ENCODE measurements around the gene PARP15. TPM values are rescaled to one million over a fixed set of nuclear protein-coding genes. Genes with fewer than 3 reads are reported as not detected.

PARP15 gene
- total RNA-seq, 1 donor from 2014 or later, result 2.3 TPM

- no peak for DNase-seq (ENCODE audit: low spot score)
These were observed 4.5 kb upstream of the PARP15 start for GRCh38 chr3:122572940-122573412.

GRCh38 chr3:122576174-122576940, 1.1 kb upstream of the PARP15 start:
- no peak for DNase-seq (ENCODE audit: low spot score)

- no peak for DNase-seq (ENCODE audit: low spot score)
These were observed 755 bp downstream of the PARP15 start for GRCh38 chr3:122578069-122578740.

- no peak for DNase-seq (ENCODE audit: low spot score)
These were observed 3.0 kb downstream of the PARP15 start for GRCh38 chr3:122580470-122580869.

- no peak for DNase-seq (ENCODE audit: low spot score)
These were observed 4.2 kb downstream of the PARP15 start for GRCh38 chr3:122581622-122582021.

GRCh38 chr3:122582390-122582789, 4.9 kb downstream of the PARP15 start:
- DNase-seq (ENCODE audit: low spot score), result no peak

- no peak for DNase-seq (ENCODE audit: low spot score)
These were observed 8.6 kb downstream of the PARP15 start for GRCh38 chr3:122586098-122586497.

- DNase-seq (ENCODE audit: low spot score), result no peak
These were observed 9.5 kb downstream of the PARP15 start for GRCh38 chr3:122586773-122587485.

GRCh38 chr3:122587572-122587971, 10.1 kb downstream of the PARP15 start:
- no peak for DNase-seq (ENCODE audit: low spot score)

- no peak for DNase-seq (ENCODE audit: low spot score)
These were observed 11.8 kb downstream of the PARP15 start for GRCh38 chr3:122589297-122589696.

GRCh38 chr3:122590610-122591009, 13.2 kb downstream of the PARP15 start:
- DNase-seq (ENCODE audit: low spot score), result no peak

- DNase-seq (ENCODE audit: low spot score), result no peak
These were observed 16.6 kb downstream of the PARP15 start for GRCh38 chr3:122594025-122594424.

GRCh38 chr3:122598151-122598550, 20.7 kb downstream of the PARP15 start:
- no peak for DNase-seq (ENCODE audit: low spot score)

GRCh38 chr3:122598556-122598955, 21.1 kb downstream of the PARP15 start:
- no peak for DNase-seq (ENCODE audit: low spot score)

- peak; percentile 10 for DNase-seq (ENCODE audit: low spot score)
These were observed 24.7 kb downstream of the PARP15 start for GRCh38 chr3:122602011-122602710.

- no peak for DNase-seq (ENCODE audit: low spot score)
These were observed 25.6 kb downstream of the PARP15 start for GRCh38 chr3:122603056-122603455.

GRCh38 chr3:122606330-122606729, 28.9 kb downstream of the PARP15 start:
- no peak for DNase-seq (ENCODE audit: low spot score)

- no peak for DNase-seq (ENCODE audit: low spot score)
These were observed 31.5 kb downstream of the PARP15 start for GRCh38 chr3:122608916-122609315.

GRCh38 chr3:122609798-122610559, 32.5 kb downstream of the PARP15 start:
- DNase-seq (ENCODE audit: low spot score), result no peak

- no peak for DNase-seq (ENCODE audit: low spot score)
These were observed 35.2 kb downstream of the PARP15 start for GRCh38 chr3:122612696-122613095.

- no peak for DNase-seq (ENCODE audit: low spot score)
These were observed 37.9 kb downstream of the PARP15 start for GRCh38 chr3:122615303-122615702.
